ENCODE results near the gene SSUH2. TPM values are rescaled to one million over a fixed set of nuclear protein-coding genes. Genes with fewer than 3 reads are reported as not detected.
"Not testable (repeated sequence)": the region's sequence is repeated elsewhere in the genome, so short reads cannot be mapped to it uniquely, and the experiment has no call there.

Gene SSUH2, protein sequence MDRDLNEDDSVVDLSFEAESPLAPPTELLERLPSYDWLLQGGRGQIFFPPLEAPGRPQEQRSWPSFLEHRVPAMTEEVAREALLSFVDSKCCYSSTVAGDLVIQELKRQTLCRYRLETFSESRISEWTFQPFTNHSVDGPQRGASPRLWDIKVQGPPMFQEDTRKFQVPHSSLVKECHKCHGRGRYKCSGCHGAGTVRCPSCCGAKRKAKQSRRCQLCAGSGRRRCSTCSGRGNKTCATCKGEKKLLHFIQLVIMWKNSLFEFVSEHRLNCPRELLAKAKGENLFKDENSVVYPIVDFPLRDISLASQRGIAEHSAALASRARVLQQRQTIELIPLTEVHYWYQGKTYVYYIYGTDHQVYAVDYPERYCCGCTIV
- total RNA-seq (2014; rRNA removed; shearing (Covaris generic); ENCODE audit: low replicate concordance), result 0.22 and 0.90 TPM in 2 replicates

DNA sequence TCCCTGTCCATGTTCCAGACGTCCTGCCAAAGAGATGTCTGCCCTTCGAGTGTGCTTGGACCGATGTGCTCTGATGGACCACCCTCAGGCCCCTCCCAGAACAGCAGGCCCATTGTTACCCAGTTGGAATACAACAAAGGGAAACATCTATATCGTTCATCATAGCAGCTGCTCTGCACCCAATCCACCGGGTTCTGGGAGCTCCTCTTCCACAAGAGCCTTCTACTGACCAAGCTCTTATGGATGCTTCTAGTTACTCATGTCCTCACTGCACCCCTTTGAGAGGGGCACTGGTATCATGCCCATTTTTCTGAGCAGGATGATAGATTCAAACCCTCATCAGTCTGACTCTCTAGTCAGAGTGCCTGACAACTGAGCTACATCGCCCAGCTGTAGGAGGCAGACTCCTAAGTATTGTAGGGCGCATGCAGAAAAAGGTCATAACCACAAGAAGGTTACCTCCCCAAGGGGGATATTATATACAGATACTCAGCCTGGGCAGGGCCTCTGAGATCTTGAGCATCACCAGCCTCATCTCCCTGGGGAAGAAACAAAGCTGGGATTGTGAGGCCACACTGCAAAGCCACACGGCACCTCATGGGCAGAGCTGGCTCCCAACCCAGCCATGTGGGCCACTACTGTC, at the start of gene SSUH2:
TSS of gene SSUH2 (minus strand) at position 51 of the 643 bp plus-strand sequence. CDS start at position 11, 40 bp downstream.
- H2AFZ ChIP-seq (ENCODE audit: low read length), result no peak within 1 kb of the TSS
- no peak within 1 kb of the TSS for H3K4me3 ChIP-seq (ENCODE audit: low read length)
- no peaks in the 10 kb centered on the region for H3K9me2 ChIP-seq (replicated peaks; ENCODE audit: insufficient read depth, low read length)
- H3K27me3 ChIP-seq (ENCODE audit: low read length), result no peaks in the 10 kb centered on the region
- no peak within 1 kb of the TSS for H3K9ac ChIP-seq (ENCODE audit: low read length)
- H3K4me2 ChIP-seq (ENCODE audit: low read depth, low read length, poor library complexity, severe bottlenecking), result no peak within 1 kb of the TSS
- H3K4me1 ChIP-seq (ENCODE audit: low read length), result no peaks in the 10 kb centered on the region
- H4K20me1 ChIP-seq (ENCODE audit: insufficient read depth, low read depth, low read length), result peaks cover 5% of the 10 kb centered on the region; the same call in 1 of the 2 replicates
- H3K79me2 ChIP-seq (ENCODE audit: low read length), result no peaks in the 10 kb centered on the region
- DNase-seq, result no peak
- H3K9me3 ChIP-seq (ENCODE audit: low read length), result no peaks in the 10 kb centered on the region
- H3K36me3 ChIP-seq (ENCODE audit: insufficient read depth, low read length), result no peaks in the 10 kb centered on the region
- H3K27ac ChIP-seq (ENCODE audit: low read length), result no peak within 1 kb of the TSS

GRCh38 chr3:8691295-8691694, 46.7 kb upstream of the SSUH2 start:
- not testable (repeated sequence) for H4K20me1 ChIP-seq (ENCODE audit: insufficient read depth, low read depth, low read length); H3K27me3 ChIP-seq (ENCODE audit: low read length); H3K9me2 ChIP-seq (replicated peaks; ENCODE audit: insufficient read depth, low read length); DNase-seq; H3K79me2 ChIP-seq (ENCODE audit: low read length); H3K4me3 ChIP-seq (ENCODE audit: low read length); H3K27ac ChIP-seq (ENCODE audit: low read length); H2AFZ ChIP-seq (ENCODE audit: low read length); H3K9ac ChIP-seq (ENCODE audit: low read length); H3K9me3 ChIP-seq (ENCODE audit: low read length); H3K4me1 ChIP-seq (ENCODE audit: low read length); H3K36me3 ChIP-seq (ENCODE audit: insufficient read depth, low read length); H3K4me2 ChIP-seq (ENCODE audit: low read depth, low read length, poor library complexity, severe bottlenecking)

DNA sequence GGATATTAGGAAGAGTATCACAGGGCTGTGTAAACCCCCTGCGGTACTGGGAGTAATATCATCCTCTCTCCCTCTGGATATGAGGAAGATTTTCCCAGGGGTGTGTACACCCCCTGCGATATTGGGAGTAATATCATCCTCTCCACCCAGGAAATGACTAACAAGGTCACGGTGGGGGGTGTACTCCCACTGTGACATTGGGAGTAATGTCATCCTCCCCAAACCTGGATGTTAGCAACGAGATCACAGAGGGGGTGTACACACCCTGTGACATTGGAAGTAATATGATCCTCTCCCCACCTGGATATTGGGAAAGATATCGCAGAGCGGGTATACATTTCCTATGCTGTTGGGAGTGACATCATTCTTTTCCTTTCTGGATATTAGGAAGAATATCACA, 40.4 kb upstream of the SSUH2 start:
- not testable (repeated sequence) for H3K79me2 ChIP-seq (ENCODE audit: low read length); H3K9me2 ChIP-seq (replicated peaks; ENCODE audit: insufficient read depth, low read length); DNase-seq; H3K27ac ChIP-seq (ENCODE audit: low read length); H3K9me3 ChIP-seq (ENCODE audit: low read length); H3K27me3 ChIP-seq (ENCODE audit: low read length); H3K4me2 ChIP-seq (ENCODE audit: low read depth, low read length, poor library complexity, severe bottlenecking); H3K4me1 ChIP-seq (ENCODE audit: low read length); H4K20me1 ChIP-seq (ENCODE audit: insufficient read depth, low read depth, low read length); H3K4me3 ChIP-seq (ENCODE audit: low read length); H3K36me3 ChIP-seq (ENCODE audit: insufficient read depth, low read length); H3K9ac ChIP-seq (ENCODE audit: low read length); H2AFZ ChIP-seq (ENCODE audit: low read length)

- not testable (repeated sequence) for H3K9me3 ChIP-seq (ENCODE audit: low read length); H3K4me3 ChIP-seq (ENCODE audit: low read length); H3K9me2 ChIP-seq (replicated peaks; ENCODE audit: insufficient read depth, low read length); H3K4me2 ChIP-seq (ENCODE audit: low read depth, low read length, poor library complexity, severe bottlenecking); H4K20me1 ChIP-seq (ENCODE audit: insufficient read depth, low read depth, low read length); H3K27me3 ChIP-seq (ENCODE audit: low read length); H3K9ac ChIP-seq (ENCODE audit: low read length); DNase-seq; H3K27ac ChIP-seq (ENCODE audit: low read length); H3K4me1 ChIP-seq (ENCODE audit: low read length); H2AFZ ChIP-seq (ENCODE audit: low read length); H3K36me3 ChIP-seq (ENCODE audit: insufficient read depth, low read length); H3K79me2 ChIP-seq (ENCODE audit: low read length)
These were observed 38.4 kb upstream of the SSUH2 start for GRCh38 chr3:8682850-8683574.

GRCh38 chr3:8681881-8682538, 37.4 kb upstream of the SSUH2 start:
- not testable (repeated sequence) for H3K9ac ChIP-seq (ENCODE audit: low read length); H3K27ac ChIP-seq (ENCODE audit: low read length); H3K36me3 ChIP-seq (ENCODE audit: insufficient read depth, low read length); H4K20me1 ChIP-seq (ENCODE audit: insufficient read depth, low read depth, low read length); H3K79me2 ChIP-seq (ENCODE audit: low read length); H3K4me1 ChIP-seq (ENCODE audit: low read length); H3K4me2 ChIP-seq (ENCODE audit: low read depth, low read length, poor library complexity, severe bottlenecking); H2AFZ ChIP-seq (ENCODE audit: low read length); H3K4me3 ChIP-seq (ENCODE audit: low read length); DNase-seq; H3K9me2 ChIP-seq (replicated peaks; ENCODE audit: insufficient read depth, low read length); H3K27me3 ChIP-seq (ENCODE audit: low read length); H3K9me3 ChIP-seq (ENCODE audit: low read length)

DNA sequence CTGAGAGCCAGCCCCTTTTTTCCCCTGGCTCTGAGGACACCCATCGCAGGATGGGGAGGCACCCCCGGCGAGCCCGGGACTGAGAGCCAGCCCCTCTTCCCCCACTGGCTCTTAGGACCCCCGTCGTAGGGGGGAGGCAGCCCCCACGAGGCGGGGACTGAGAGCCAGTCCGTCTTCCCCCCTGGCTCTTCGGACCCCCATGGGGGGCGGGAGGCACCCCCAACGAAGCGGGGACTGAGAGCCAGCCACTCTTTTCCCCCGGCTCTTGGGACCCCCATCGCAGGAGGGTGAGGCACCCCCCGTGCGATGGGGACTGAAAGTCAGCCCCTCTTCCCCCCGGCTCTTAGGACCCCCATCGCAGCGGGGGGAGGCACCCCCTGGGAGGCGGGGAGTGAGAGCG, 36.8 kb upstream of the SSUH2 start:
- no peak overlapping the region for H3K9ac ChIP-seq (ENCODE audit: low read length)
- H3K27me3 ChIP-seq (ENCODE audit: low read length), result no peaks in the 10 kb centered on the region
- no peaks in the 10 kb centered on the region for H3K9me2 ChIP-seq (replicated peaks; ENCODE audit: insufficient read depth, low read length)
- no peak overlapping the region for H3K4me3 ChIP-seq (ENCODE audit: low read length)
- no peaks in the 10 kb centered on the region for H3K4me1 ChIP-seq (ENCODE audit: low read length)
- no peak overlapping the region for H3K27ac ChIP-seq (ENCODE audit: low read length)
- H3K36me3 ChIP-seq (ENCODE audit: insufficient read depth, low read length), result no peaks in the 10 kb centered on the region
- H3K79me2 ChIP-seq (ENCODE audit: low read length), result no peaks in the 10 kb centered on the region
- no peak overlapping the region for H2AFZ ChIP-seq (ENCODE audit: low read length)
- no peak overlapping the region for H3K4me2 ChIP-seq (ENCODE audit: low read depth, low read length, poor library complexity, severe bottlenecking)
- no peaks in the 10 kb centered on the region for H3K9me3 ChIP-seq (ENCODE audit: low read length)
- H4K20me1 ChIP-seq (ENCODE audit: insufficient read depth, low read depth, low read length), result no peaks in the 10 kb centered on the region
- no peak for DNase-seq

DNA sequence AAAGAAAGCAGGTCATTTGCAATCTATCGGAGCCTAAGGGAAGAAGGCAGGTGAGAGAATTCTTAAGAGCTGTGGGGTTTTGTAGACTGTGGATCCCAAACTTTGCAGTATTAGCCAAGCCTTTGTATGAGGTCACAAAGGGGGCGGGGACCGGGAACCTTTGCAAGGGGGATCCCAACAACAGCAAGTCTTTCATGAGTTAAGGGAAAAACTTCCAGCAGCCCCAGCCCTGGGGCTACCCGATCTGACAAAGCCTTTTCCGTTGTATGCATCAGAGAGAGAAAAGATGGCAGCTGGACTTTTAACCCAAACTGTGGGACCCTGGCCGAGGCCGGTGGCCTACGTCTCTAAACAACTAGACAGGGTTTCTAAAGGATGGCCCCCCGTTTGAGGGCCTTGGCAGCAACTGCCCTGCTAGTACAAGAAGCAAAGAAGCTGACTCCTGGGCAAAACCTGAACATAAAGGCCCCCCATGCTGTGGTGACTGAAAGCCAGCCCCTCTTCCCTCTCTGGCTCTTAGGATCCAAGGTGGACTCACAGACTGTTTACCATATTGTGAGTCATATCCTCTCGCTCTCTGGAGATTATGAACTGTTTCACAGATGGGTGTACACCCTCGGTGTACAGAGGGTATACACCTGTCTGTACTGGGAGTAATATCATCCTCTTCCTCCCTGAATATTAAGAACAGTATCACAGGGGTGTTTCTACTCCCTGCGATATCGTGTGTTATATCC, 35.4 kb upstream of the SSUH2 start:
- not testable (repeated sequence) for H3K4me2 ChIP-seq (ENCODE audit: low read depth, low read length, poor library complexity, severe bottlenecking); H3K4me3 ChIP-seq (ENCODE audit: low read length); H3K79me2 ChIP-seq (ENCODE audit: low read length); DNase-seq; H3K36me3 ChIP-seq (ENCODE audit: insufficient read depth, low read length); H3K4me1 ChIP-seq (ENCODE audit: low read length); H3K9me3 ChIP-seq (ENCODE audit: low read length); H3K9ac ChIP-seq (ENCODE audit: low read length); H3K27me3 ChIP-seq (ENCODE audit: low read length); H3K27ac ChIP-seq (ENCODE audit: low read length); H2AFZ ChIP-seq (ENCODE audit: low read length); H3K9me2 ChIP-seq (replicated peaks; ENCODE audit: insufficient read depth, low read length); H4K20me1 ChIP-seq (ENCODE audit: insufficient read depth, low read depth, low read length)

Data from Karpas-422 (cell line).